ENCODE measurements around the gene FBXL19. TPM values are rescaled to one million over a fixed set of nuclear protein-coding genes. Genes with fewer than 3 reads are reported as not detected.

The FBXL19 gene
- total and polyA plus RNA-seq, 8 donors, result 3.8 to 26.8 (median 6.7) TPM

DNA sequence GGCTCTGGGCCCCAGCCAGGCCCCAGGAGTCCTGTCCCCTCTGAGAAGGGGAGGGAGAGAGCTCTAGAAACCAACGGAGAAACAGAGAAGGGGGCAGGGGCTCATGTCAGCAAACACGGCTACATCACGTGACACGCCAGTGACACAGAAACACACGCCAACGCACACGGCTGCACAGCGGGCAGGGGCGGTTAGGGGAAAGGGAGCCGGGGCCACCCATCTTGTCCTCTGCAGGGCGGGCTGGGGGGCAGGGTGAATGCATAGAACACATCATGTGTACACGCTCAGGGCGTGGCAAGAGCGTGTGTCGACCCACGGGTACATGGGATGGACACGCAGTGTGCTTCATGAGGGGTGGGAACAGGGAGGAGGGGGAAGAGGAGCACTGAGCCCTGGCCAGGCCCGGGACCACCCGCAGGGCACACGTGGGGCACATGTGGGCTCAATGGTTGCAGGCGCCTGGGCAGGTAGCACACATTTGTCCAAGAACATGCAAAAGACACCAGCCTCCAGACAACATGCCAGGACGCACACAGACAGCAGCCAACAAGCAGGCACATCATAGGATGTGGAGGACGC lies 66.2 kb downstream of the FBXL19 start:
- intact Hi-C loops (cut with DNase I), result loop anchor here in 2 of 3 donors (5.0 to 10.0 kb wide), 3 partner anchors 95 to 455 kb away; partner anchors contain the start of genes PRSS53 (in 1 of the 2) and ZNF843 (in 1 of the 2)
- Histone ChIP-seq H3K9me3 (no peaks in the 10 kb centered on the region), H3K4me1 (peaks cover 0 to 7% (median 0%) of the 10 kb centered on the region in 3 donors), H3K36me3 (no peaks in the 10 kb centered on the region), H3K27me3 (no peaks in the 10 kb centered on the region), H3K27ac (no peak overlapping the region), H3K4me3 (no peak overlapping the region)
- FAIRE-seq, result no peak
- DNase-seq, result peak in 1 of 6 donors; percentile 37
- ATAC-seq, result no peak
- TF ChIP-seq, protein P1, sequence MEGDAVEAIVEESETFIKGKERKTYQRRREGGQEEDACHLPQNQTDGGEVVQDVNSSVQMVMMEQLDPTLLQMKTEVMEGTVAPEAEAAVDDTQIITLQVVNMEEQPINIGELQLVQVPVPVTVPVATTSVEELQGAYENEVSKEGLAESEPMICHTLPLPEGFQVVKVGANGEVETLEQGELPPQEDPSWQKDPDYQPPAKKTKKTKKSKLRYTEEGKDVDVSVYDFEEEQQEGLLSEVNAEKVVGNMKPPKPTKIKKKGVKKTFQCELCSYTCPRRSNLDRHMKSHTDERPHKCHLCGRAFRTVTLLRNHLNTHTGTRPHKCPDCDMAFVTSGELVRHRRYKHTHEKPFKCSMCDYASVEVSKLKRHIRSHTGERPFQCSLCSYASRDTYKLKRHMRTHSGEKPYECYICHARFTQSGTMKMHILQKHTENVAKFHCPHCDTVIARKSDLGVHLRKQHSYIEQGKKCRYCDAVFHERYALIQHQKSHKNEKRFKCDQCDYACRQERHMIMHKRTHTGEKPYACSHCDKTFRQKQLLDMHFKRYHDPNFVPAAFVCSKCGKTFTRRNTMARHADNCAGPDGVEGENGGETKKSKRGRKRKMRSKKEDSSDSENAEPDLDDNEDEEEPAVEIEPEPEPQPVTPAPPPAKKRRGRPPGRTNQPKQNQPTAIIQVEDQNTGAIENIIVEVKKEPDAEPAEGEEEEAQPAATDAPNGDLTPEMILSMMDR (IDR thresholded peaks at IDR 0.05), result no peak
- WGBS, 2 donors, result 70 to 81% methylated on average over 23 of the region's 23 CpGs

DNA sequence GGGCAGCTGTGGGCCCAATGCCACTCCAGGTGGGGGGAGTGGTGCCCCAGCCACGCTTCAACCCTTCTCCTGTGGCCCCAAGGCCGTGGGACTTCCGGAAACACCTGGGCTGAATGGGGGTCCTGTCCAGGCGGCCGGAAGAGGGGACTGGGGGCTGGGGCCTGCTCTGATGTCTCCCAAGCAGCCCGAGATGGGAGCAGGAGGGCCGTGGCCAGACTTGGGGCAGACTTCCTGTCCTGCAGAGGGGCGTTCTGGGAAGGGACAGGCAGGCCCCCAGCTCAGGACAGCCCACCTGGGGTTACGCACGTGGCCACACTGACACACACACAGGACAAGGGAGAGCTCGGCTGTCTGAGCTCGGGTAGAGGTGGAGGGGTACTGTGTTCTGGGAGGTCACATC lies 66.7 kb downstream of the FBXL19 start:
- no peaks in the 10 kb centered on the region for H3K9me3 ChIP-seq
- H3K27me3 ChIP-seq, result no peaks in the 10 kb centered on the region
- H3K4me3 ChIP-seq, result no peak overlapping the region
- peaks cover 0 to 7% (median 0%) of the 10 kb centered on the region in 3 donors for H3K4me1 ChIP-seq
- ATAC-seq (no peak), FAIRE-seq (no peak), DNase-seq (peak in 1 of 6 donors; percentile 61)
- TF ChIP-seq, protein P1 (IDR thresholded peaks at IDR 0.05), result no peak
- intact Hi-C loops (cut with DNase I), result no loop called here
- no peak overlapping the region for H3K27ac ChIP-seq
- 61% methylated on average over 12 of the region's 12 CpGs for WGBS, 2 donors
- H3K36me3 ChIP-seq, result no peaks in the 10 kb centered on the region

DNA sequence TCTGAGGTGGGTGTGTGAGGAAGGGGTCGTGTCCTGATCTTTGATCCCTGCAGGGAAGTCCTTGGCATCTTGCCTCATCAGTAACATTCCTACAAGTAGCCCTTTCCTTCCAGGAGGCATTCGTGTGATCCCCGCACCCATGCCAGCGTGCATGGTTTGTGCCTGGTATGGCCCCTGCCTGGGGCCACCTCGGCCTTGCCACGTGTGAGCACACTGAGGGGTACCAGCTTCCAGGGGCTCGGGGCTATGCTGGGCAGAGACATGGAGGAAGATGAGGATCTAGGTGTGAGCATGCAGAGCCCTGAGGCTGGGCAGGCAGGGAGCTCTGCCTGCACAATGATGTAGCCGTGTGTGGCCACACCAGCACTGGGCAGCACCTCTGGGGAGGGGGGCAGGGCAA lies 67.7 kb downstream of the FBXL19 start:
- ATAC-seq (no peak), FAIRE-seq (no peak), DNase-seq (peak in 1 of 6 donors; percentile 51)
- H3K4me1 ChIP-seq, result peaks cover 0 to 2% (median 0%) of the 10 kb centered on the region in 3 donors
- intact Hi-C loops (cut with DNase I), result no loop called here
- H3K36me3 ChIP-seq, result no peaks in the 10 kb centered on the region
- H3K4me3 ChIP-seq, result no peak overlapping the region
- H3K9me3 ChIP-seq, result no peaks in the 10 kb centered on the region
- TF ChIP-seq, protein P1 (IDR thresholded peaks at IDR 0.05), result no peak
- H3K27ac ChIP-seq, result no peak overlapping the region
- WGBS, 2 donors, result 67 to 77% methylated on average over 8 of the region's 8 CpGs
- no peaks in the 10 kb centered on the region for H3K27me3 ChIP-seq

DNA sequence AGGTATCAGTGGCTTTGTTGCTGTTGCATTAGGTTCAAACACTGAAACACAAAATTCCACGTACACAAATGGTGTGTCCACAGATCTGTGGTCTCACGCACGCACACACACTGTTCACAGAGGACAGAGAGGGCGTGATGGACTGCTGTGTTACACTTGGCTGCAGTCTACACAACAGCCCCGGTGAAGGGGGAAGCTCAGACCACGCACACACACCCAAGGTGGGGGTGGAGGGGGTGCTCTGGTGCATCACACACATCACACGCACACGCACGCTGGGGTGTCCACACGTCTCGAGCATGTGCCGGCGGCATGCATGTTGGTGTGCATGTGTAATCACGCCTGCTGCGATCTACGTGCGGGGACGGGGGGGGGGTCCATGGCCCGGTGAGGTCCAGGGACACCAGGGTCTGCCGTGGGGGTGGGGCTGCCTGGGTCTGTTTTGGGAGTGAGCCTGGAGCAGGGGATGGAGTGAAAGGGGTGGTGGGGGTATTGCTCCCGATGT lies 69.0 kb downstream of the FBXL19 start:
- H3K4me3 ChIP-seq, result no peak overlapping the region
- intact Hi-C loops (cut with DNase I), result no loop called here
- no peaks in the 10 kb centered on the region for H3K27me3 ChIP-seq
- H3K9me3 ChIP-seq, result no peaks in the 10 kb centered on the region
- DNase-seq (no peak), FAIRE-seq (no peak), ATAC-seq (no peak)
- no peak overlapping the region for H3K27ac ChIP-seq
- TF ChIP-seq, protein P1 (IDR thresholded peaks at IDR 0.05), result no peak
- peaks cover 0 to under 1% (median under 1%) of the 10 kb centered on the region in 3 donors for H3K4me1 ChIP-seq
- H3K36me3 ChIP-seq, result no peaks in the 10 kb centered on the region
- WGBS, 2 donors, result 81 to 83% methylated on average over 21 of the region's 21 CpGs

All from pancreas (tissue), 10 donors.